Suprapubic skin (tissue), 3 donors: ENCODE measurements around the gene NRXN3.

Experiments used
- CTCF ChIP-seq, 2 donors: fragments of 200-600 bp in 1 of 2; fragments of 450-650 bp in 1 of 2; sonication (generic) in 1 of 2; IDR thresholded peaks; one replicate each; pipeline ENCODE4 v1.5.1; 2016 to 2019; ENCODE audit warnings: antibody characterized with exemption in 2 of 2, mild to moderate bottlenecking in 1 of 2, moderate library complexity in 1 of 2
- POLR2A ChIP-seq, 2 donors: fragments of 450-650 bp; IDR thresholded peaks; one replicate each; pipeline ENCODE4 v1.6.1; 2017; ENCODE audit warnings: antibody characterized with exemption in 2 of 2, mild to moderate bottlenecking in 2 of 2, moderate library complexity in 2 of 2

- TF ChIP-seq CTCF (IDR thresholded peaks at IDR 0.05) = no peak
- no peak for TF ChIP-seq POLR2A (IDR thresholded peaks at IDR 0.05)
These were observed 62.2 kb downstream of the NRXN3 start for GRCh38 chr14:78232231-78233000.
